Measurements from ENCODE around the gene CCDC192.
"Not testable (repeated sequence)": the region's sequence is repeated elsewhere in the genome, so short reads cannot be mapped to it uniquely, and the experiment has no call there.

The CCDC192 gene

DNA sequence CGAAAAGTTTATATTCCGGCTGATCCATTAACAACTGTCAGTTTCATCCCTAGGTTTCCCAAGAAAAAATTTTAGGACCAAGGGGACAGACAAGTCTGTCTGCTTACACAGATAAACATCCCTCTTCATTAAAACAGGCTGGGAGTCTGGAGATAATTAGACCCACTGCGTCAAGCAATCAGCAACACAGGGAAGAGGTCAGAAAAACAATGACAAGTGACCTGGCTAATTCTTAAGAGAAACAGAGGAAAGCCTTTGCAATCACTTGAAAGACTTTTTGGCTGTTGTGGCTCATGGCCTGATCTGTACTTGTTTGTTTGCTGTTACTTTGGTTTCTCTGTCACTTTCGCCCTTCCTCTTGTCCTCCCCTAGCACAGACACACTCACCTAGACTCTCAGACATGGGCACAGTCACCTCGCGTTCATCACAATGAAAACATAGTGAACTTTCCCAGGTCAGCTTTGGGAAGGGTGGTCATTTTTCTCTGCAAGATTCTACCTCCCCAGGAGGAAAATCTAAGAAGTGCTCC, 2.9 kb upstream of the CCDC192 start:
- no peak for DNase-seq

DNA sequence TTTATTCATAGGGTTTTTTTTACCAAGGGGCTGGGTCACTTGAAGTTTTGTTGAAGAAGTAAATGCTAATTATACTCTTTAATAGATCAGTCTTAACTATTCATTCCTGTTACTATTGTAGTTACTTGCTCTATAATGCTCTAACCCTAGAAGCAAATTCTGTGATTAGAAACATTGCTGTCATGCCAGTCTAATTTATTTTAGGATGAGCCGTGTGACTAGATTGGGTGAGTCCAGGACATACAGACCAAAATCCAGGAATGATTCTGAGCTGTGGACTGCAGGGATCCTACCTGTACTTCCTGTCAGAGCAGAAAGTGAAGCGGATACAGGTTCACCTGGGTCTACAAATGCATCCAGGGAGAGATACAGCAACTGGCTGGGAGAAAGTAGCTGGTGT, 757 bp upstream of the CCDC192 start:
- no peak for DNase-seq

DNA sequence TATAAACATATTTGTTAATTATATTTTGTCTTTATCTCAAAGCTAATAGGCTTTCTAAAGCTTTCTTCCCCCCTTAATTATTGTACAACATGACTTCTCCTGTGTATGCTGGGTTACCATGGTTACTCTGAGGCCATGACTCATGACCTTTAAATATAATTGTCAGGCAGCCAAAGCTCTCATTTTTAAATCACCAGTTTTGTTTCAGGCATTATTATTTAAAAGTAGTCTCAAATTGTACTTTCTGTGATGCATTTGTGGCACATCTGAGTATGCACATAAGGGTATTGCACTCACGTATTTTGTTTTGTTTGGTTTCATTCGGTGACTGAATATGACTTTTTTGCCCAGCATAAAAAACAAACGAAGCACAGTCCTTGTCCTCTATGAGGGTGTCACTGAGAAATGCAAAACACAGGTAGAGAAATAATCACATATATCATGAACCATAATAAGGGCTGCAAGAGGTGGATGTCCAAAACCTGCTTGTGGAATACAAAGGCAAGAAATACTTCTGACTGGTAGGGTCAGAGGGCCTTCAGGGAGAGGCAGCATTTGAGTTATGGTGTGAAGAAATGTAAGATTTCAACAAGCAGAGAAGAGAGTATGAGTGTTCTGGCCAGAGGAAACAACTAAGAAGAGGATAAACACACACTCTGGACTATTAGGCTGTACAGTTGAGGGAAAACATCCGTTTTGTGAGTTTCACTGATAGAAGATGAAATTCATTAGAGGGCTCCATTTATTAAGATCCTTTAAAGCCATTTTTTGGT, 2.1 kb downstream of the CCDC192 start:
- no peak for DNase-seq

DNA sequence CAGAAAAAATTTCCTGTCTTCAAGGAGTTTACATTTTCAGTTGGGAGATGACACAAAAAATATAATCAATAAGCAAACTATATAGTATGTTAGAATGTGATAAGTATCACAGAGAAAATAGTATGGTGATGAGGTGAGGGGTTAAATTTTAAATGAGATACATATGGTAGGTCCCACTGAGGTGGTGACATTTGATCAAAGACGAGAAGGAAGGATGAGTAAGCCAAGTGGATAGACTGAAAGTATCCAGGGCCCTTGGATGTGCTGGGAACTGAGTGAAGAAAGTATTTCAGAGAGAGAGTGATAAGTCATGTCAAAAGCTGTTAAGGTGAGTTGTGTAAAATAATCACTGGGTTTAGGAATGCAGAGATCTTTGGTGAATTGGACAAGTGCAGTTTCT, 3.5 kb downstream of the CCDC192 start:
- DNase-seq = no peak

DNA sequence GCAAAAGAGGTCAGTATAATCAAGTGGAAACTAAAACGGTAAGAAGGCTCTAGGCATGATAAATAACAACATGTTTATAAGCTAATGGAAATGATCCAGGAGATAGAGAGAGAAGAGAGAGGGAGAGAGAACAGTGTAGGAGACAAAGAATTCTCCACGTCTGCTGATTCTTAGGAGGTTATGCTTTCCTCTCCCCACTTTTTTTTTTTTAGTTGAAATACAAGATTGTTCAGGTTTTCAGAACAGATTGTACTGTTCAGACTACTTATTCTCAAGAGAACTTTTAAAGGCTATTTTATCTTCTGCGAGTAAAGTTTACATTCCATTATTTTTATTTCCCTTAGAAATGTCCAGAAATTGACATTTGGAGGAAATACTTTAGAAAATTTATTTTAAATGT, 4.0 kb downstream of the CCDC192 start:
- no peak for DNase-seq

DNA sequence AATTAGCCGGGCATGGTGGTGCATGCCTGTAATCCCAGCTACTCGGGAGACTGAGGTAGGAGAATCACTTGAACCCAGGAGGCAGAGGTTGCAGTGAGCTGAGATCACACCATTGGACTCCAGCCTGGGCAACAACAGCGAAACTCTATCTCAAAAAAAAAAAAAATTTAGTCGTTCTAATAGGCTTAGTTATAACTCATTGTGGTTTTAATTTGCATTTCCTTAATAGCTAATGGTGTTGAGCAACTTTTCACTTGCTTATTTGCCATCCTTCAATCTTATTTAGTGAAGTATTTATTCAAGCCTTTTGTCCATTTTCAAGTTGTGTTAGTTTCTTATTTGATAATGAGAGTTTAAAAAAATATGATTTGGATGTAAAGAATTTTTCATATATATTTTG, 9.9 kb downstream of the CCDC192 start:
- not testable (repeated sequence) for DNase-seq

DNA sequence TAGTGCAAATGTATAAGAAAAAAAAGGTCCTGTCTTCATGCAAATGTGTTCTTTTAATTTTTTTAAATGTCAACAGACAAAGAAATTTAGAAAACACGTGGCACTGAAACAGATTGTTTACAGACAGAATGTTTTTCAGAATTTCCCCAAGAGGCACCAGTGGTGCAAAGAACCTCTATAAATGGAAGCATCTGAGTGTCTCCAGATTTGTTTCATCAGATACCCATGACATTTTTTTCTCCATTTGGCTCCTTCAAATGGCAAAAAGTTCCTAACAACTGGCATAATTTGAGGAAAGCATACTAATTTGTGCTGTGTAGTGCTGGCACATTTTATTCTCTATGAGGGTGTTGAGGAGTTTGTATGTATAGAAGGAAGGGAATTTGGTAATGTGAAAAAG, 15.0 kb downstream of the CCDC192 start:
- DNase-seq = no peak

DNA sequence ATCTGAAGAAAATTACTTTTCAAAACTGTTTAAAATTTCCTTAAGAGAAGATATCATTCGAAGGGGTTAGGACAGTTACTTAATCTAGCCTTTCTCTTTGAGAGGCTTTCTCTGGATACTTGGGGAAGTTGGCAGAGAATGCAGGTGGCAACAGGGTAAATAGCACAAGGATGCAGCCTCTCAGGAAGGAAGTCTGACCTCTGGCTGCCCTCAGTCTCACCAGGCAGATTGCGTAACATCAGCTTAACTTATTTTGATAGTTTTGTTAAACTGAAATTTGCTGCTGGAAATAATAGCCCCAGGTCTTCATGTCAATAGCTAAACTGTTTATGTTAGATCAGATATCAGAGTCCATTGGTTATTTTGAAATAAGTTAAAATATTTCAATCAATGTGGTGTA, 20.4 kb downstream of the CCDC192 start:
- no peak for DNase-seq

DNA sequence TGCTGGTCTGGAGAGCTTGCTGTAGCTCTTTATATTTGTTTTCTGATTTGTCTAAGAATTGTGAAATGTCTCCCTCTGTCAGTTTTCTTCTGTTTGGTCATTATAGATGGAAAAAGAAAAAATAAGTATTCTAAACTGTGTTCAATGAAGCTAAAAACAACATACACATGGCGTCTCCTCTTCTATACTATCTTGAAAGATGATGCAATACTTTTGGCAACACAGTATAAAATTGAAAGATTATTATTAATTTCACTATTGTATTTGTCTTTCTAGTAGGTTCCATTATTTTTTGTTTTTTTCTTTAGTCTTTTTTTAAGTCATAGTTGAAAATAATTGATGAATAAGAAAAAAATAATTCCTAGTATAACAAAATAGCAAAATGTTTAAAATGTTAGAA, 22.5 kb downstream of the CCDC192 start:
- no peak for DNase-seq

DNA sequence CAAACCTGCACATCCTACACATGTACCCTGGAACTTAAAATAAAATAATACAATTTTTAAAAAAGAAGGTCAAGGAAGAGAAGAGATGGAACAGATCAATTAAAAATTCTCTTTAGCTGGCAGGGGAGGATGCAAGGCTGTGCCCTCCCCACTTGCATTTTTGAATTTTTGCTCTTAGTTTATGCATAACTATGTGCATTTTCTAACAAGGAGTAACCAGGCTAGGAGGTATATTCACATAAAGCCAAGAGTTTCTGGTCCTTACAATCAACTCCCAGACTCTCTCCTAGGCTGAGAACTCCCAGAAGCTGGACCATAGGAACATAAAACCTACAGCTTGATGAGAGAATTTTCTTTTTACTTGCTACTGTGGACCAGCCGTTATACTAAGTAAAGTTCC, 29.8 kb downstream of the CCDC192 start:
- no peak for DNase-seq

DNA sequence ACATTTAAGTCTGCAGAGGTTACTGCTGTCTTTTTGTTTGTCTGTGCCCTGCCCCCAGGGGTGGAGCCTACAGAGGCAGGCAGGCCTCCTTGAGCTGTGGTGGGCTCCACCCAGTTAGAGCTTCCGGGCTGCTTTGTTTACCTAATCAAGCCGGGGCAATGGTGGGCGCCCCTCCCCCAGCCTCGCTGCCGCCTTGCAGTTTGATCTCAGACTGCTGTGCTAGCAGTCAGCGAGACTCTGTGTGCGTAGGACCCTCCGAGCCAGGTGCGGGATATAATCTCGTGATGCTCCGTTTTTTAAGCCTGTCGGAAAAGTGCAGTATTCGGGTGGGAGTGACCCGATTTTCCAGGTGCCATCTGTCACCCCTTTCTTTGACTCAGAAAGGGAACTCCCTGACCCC, 36.2 kb downstream of the CCDC192 start:
- not testable (repeated sequence) for DNase-seq

DNA sequence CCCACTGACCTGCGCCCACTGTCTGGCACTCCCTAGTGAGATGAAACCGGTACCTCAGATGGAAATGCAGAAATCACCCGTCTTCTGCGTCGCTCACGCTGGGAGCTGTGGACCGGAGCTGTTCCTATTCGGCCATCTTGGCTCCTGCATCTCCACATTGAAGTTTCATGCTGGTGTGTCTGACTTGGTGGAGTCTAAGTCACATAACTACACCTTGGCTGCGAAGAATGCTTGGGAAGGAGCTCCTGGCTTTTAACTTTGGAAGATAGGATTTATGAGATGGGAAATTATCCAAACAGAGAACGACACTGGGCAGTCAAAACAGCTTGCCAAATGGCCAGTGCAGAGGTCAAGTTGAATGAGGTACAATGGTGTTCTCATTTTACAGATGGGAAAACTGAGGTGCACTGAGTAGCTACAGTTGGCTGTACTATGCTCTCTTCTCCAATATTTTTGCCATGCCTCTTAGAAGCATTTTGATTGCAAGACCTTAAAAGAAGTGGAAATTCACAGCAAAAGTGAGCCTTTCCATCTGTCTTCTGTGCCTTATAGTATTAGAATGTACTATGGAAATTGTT, 36.7 kb downstream of the CCDC192 start:
- DNase-seq = no peak

DNA sequence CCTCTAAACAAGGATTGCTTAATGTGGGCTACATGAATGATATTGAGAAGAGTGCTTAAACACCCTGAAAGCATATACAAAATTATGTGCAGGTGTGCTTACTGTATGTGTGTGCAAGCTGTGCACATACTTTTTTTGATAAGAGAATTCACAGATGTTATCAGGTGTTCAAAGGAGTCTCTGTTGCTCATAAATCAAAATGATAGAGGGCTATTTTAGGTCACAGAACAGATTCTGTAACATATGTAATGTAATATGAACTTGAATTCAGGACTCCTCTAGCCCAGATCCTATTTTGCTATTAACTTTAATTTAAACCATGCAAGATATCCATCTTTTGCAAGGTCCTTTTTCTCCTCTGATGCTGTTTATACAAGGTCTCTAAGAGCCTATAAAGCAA, 38.2 kb downstream of the CCDC192 start:
- no peak for DNase-seq

DNA sequence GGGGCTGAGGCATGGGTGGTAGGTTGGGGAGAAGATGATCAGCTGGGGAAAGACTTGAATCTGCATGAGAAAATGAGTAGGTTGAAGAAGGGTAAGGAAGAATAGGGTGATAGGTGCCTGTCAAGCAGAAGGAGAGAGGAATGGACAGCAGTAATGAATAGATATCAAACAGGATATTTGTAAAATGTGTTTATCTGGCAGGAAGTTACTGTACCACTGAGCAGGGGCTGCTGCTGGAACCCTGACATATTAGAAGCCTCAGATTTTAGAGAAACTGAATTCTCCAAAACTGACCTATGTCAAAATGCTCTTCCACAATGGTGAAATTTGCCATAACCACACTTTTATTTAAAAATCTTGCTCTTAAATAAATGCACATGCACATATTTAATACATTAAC, 41.0 kb downstream of the CCDC192 start:
- DNase-seq = no peak

DNA sequence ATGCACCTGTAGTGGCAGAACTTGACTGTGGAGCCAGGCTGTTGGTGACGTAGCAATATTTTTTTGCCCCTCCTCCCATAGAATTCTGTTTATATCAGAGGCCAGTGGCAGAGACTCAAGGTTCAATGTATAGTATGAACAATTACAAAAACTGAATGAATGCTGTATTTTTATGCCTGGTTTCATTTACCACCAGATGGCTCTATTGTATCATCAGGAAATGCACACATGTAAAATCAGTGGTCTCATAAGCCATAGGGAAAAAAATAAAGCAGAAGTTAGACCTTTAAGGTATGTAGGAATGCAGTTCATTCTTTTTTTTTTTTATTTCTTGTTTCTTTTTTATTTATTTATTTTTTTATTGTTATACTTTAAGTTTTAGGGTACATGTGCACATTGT, 43.6 kb downstream of the CCDC192 start:
- DNase-seq = no peak

DNA sequence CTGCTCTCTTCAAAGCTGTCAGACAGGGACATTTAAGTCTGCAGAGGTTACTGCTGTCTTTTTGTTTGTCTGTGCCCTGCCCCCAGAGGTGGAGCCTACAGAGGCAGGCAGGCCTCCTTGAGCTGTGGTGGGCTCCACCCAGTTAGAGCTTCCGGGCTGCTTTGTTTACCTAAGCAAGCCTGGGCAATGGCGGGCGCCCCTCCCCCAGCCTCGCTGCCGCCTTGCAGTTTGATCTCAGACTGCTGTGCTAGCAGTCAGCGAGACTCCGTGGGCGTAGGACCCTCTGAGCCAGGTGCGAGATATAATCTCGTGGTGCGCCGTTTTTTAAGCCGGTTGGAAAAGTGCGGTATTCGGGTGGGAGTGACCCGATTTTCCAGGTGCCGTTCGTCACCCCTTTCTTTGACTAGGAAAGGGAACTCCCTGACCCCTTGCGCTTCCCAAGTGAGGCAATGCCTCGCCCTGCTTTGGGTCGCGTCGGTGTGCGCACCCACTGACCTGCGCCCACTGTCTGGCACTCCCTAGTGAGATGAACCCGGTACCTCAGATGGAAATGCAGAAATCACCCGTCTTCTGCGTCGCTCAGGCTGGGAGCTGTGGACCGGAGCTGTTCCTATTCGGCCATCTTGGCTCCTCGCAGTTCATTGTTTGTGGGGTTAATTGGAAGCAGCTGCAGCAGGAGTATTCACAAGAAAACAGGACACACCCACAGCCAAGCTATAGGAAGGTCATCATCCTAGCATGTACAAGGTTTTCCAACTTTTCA, 49.5 kb downstream of the CCDC192 start:
- not testable (repeated sequence) for DNase-seq

DNA sequence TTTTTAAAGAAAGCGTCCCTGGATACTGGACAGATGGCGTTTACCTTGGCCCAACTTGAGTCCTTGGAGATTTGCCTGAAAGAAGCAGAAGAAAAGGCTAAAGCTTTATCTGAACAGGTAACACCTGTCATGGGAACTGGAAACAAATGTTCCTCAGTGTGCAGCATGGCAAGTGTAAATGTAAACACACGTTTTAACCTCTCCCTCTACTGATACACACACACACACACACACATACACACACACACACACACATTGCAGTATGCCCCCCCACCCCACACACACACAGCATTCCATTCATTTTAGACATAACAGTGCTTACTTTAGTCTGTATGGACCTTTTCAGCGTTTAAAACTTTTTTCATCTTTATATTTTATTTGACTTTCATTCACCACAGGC, 51.1 kb downstream of the CCDC192 start:
- DNase-seq = no peak

DNA sequence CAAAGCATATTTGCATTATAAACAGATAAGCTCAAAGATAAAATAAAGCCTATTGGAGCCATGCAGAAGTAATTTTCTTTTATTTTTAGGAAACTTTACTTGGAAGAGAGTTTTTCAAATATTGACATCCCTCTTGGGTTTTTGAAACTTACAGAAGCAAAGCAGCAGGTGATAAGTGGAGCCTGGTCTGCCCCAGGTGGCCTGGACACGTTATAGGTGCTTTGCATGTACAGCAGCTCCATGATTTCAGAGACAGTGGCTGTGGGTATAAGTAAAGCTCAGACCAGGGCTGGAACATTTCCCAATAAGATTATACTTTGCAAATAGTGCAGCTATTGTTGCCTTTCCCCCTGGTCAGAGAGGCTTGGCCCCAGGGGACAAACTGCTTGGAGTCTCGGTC, 51.5 kb downstream of the CCDC192 start:
- DNase-seq = no peak

DNA sequence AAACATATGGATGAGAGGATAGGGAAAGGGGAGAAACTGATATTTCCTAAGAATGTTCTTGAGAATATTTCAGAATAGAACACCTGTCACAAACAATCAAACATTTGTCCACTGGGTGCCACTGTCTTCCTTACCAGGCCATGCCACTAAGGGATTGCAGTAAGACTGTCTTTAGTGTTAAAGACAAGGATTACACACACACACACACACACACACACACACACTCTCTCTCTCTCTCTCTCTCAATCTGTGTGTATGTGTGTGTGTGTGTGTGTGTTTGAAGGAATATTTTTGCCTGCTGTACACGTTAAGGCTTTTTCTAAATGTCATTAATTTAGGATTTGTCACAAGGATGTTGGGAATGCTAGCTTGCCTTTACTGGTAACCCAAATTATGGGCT, 54.4 kb downstream of the CCDC192 start:
- DNase-seq = peak; percentile 1

DNA sequence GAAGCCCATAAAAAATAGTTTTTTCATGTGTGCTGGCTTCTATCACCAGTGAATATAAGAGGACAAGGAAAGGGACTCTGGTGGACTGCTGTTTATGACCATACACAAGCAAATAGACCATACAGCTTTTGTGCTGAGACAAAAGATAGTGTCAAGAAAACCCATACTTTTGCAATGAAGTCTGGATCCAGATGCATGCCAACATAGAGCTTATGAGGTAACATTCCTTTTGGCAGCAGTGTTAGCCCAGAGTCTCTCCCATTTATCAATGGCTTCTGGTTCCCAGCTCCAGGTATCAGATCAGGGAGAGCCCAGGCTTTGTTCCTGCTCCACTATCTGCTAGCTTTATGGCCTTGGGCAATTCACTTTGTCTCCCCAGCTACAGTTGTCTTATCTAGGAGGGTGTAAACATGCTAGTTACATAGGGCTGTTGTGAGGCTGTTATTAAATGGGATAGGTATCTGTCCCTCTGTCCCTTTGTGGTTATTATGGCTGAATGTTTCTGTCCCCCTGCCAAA, 55.6 kb downstream of the CCDC192 start:
- DNase-seq = no peak

DNA sequence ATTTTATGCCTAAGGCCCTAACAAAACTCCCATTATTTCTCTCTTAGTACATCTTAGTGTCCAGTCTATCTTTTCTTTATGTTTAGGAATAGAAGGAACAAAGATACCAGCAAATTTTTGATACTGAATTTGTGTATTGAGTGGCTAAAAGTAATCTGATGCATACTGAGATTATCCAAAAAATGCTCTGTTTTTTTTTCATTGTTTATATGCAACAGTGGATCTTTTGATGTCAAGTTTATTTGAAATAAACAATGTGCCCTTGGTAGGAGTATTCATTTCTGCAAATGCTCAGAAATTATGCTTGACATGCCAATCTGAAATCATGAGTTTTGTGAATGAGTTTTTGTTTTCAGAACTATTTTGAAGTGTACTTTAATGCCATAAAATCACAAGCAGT, 58.7 kb downstream of the CCDC192 start:
- DNase-seq = no peak

DNA sequence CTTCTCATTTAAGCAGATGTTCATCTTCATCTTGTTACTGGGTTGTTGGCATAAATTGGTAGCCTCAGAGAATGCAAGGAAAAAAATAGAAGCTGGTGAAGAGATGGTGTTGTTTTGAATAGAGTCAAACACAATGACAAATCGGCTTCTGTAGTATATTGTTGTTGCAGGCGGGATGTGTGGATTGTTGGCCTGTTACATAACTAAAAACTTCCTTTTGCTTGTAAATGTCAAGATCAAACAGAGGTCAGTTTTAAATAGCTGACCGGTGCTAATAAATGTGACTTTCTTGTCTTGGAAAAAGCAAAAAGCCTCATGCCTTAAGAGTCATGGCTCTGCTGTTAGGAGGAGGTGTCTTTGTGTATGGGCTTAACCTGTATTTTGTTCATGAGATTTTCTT, 59.2 kb downstream of the CCDC192 start:
- no peak for DNase-seq

DNA sequence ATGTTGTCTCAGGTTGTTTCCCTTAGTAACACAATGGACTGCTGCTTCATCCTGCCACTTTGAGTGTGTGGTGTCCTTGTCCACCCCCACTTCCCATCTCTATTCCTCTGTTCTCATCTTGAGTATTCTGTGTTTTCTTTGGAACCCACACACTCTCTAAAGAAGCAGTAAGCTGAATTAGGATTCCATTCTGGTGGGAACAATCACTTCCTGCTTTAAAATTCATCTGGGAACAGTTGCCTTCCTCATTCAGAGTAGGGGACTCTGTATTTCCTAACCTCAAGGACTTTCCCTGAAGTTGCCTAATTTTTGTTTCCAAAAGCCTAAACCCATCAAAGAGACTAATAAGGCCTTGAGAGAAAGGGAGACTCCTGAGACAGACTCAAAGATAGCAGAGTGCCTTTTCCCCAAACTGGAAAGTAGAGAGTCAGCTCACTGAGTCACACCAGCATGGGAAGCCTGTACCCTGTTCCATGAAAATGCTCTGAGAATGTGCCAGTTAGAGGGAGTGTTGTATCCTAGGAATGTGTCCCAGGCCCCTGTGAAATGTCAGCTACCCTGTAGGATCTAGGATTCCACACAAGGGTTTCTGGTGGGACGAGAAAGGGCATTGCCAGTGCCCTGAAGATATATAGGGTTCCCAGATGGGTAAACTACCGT, 63.6 kb downstream of the CCDC192 start:
- DNase-seq = no peak
